ENCODE data around the gene RAB3GAP1.
"Not testable (repeated sequence)": the region's sequence is repeated elsewhere in the genome, so short reads cannot be mapped to it uniquely, and the experiment has no call there.

The RAB3GAP1 gene

GRCh38 chr2:135055182-135055786 lies 3.2 kb downstream of the RAB3GAP1 start:
- DNase-seq: no peak

- DNase-seq: no peak
Measured at GRCh38 chr2:135056790-135057189, 4.7 kb downstream of the RAB3GAP1 start.

- no peak for DNase-seq
Measured at GRCh38 chr2:135059577-135059976, 7.5 kb downstream of the RAB3GAP1 start.

- no peak for DNase-seq
Measured at GRCh38 chr2:135063210-135063609, 11.1 kb downstream of the RAB3GAP1 start.

GRCh38 chr2:135064149-135064548 lies 12.1 kb downstream of the RAB3GAP1 start:
- DNase-seq: no peak

- DNase-seq: no peak
Measured at GRCh38 chr2:135066710-135067109, 14.6 kb downstream of the RAB3GAP1 start.

GRCh38 chr2:135072125-135072997 lies 20.3 kb downstream of the RAB3GAP1 start:
- DNase-seq: peak in 1 of 2 experiments; percentile 29

- DNase-seq: no peak
Measured at GRCh38 chr2:135074216-135074615, 22.1 kb downstream of the RAB3GAP1 start.

- DNase-seq: no peak
Measured at GRCh38 chr2:135076556-135076955, 24.5 kb downstream of the RAB3GAP1 start.

GRCh38 chr2:135078417-135078816 lies 26.3 kb downstream of the RAB3GAP1 start:
- no peak for DNase-seq

GRCh38 chr2:135086222-135086621 lies 34.1 kb downstream of the RAB3GAP1 start:
- DNase-seq: no peak

GRCh38 chr2:135089597-135089996 lies 37.5 kb downstream of the RAB3GAP1 start:
- DNase-seq: not testable (repeated sequence)

- DNase-seq: no peak
Measured at GRCh38 chr2:135091681-135092080, 39.6 kb downstream of the RAB3GAP1 start.

GRCh38 chr2:135093193-135093592 lies 41.1 kb downstream of the RAB3GAP1 start:
- no peak for DNase-seq

GRCh38 chr2:135093670-135094330 lies 41.7 kb downstream of the RAB3GAP1 start:
- no peak for DNase-seq

- no peak for DNase-seq
Measured at GRCh38 chr2:135094508-135094907, 42.4 kb downstream of the RAB3GAP1 start.

- DNase-seq: no peak
Measured at GRCh38 chr2:135095591-135095990, 43.5 kb downstream of the RAB3GAP1 start.

GRCh38 chr2:135096665-135097446 lies 44.8 kb downstream of the RAB3GAP1 start:
- DNase-seq: no peak

- no peak for DNase-seq
Measured at GRCh38 chr2:135097532-135098231, 45.6 kb downstream of the RAB3GAP1 start.

GRCh38 chr2:135099802-135100483 lies 47.9 kb downstream of the RAB3GAP1 start:
- no peak for DNase-seq

GRCh38 chr2:135103843-135104242 lies 51.8 kb downstream of the RAB3GAP1 start:
- no peak for DNase-seq
